Fibroblast of gingiva (primary cell): Measurements from ENCODE around the gene AKT1.

Source experiments
- DNase-seq: peaks from one replicate; pipeline ENCODE4 v3.0.0-alpha.2; 2011; ENCODE audit warnings: low read depth

AKT1 gene

DNA sequence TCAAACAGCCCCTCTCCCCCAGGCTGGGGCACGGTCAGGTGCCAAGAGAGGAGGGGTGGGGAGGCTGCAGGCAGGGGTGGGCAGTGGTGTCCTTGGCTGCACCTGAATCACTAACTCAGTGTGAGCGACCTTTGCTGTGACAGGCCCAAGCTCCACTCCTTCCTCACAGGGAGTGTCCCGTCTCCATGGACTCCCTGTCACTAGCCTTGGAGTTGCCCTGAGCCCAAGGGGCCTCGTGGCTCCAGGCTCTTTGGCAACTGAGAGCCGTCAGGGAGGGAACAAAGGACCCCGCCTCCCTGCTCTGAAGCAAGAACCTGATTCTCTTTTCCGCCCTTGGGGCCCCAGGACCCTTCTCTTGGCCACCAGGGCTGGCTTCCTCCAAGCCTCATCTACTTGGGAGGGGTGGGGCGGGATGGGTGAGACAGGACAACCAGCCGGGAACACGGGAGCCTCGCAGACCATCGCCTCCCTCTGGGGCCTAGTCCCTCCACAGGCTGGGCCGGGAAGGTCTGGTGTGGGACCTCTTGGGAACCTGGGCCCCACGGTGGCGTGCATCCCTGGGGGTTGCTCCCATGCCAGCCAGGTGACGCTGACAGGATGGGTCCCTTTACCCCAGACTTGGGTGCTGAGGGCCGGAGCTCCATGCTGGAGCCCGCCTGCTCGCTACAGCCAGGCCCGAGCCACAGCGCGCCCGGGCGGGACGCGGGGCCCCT lies 72.5 kb downstream of the AKT1 start:
- no peak for DNase-seq

DNA sequence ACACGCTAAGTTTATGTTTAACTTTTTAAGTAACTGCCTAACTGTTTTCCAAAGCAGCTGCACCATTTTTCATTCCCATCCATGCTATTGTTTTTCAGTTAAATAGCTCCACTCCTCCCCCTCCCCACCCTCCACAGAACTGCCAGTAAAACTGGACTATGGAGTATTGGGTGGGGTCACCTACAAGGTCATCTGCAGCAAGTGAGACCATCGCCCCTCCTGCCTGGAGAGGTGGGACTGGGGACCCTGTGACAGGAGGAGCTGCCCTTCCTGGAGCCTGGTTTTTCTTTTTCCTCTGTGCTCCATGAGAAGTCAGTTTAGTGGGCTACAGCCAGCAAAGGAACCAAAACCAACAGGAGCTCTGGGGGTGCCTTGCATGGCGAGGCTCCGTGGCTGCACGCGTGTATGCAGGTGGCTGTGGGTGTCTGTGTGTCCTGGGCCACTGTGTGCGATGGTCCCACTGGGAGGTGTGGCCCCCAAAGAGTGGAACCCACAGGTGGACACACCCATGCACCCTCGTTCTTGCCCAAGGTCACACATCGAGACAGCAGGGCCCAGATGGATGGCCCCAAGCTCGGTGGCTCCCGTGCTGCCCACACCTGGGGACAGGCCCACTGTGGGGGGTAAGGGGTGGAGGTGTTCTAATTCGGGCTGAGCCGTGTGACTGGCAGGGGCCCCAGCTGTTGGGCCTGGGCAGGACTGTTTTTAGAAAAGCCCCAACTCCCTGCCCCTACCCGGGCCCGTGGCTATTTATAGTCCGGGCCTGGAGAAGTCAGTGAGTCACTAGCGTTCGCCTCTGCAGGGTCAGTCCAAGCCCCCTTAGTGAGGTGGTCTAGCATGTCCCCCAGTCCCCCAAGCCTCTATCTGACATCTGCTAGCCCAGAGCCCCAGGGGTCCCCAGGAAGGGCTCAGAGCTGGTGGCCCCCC lies 73.8 kb downstream of the AKT1 start:
- no peak for DNase-seq
